NCI-H2081 treated with DMSO at 0.1 percent for 48 hours (cell line): ENCODE measurements around the gene WFIKKN1.

Experiments used
- DNase-seq: peaks from one replicate; lab custom pipeline; 2025; lab: John Stamatoyannopoulos, UW

WFIKKN1 gene, protein sequence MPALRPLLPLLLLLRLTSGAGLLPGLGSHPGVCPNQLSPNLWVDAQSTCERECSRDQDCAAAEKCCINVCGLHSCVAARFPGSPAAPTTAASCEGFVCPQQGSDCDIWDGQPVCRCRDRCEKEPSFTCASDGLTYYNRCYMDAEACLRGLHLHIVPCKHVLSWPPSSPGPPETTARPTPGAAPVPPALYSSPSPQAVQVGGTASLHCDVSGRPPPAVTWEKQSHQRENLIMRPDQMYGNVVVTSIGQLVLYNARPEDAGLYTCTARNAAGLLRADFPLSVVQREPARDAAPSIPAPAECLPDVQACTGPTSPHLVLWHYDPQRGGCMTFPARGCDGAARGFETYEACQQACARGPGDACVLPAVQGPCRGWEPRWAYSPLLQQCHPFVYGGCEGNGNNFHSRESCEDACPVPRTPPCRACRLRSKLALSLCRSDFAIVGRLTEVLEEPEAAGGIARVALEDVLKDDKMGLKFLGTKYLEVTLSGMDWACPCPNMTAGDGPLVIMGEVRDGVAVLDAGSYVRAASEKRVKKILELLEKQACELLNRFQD

DNA sequence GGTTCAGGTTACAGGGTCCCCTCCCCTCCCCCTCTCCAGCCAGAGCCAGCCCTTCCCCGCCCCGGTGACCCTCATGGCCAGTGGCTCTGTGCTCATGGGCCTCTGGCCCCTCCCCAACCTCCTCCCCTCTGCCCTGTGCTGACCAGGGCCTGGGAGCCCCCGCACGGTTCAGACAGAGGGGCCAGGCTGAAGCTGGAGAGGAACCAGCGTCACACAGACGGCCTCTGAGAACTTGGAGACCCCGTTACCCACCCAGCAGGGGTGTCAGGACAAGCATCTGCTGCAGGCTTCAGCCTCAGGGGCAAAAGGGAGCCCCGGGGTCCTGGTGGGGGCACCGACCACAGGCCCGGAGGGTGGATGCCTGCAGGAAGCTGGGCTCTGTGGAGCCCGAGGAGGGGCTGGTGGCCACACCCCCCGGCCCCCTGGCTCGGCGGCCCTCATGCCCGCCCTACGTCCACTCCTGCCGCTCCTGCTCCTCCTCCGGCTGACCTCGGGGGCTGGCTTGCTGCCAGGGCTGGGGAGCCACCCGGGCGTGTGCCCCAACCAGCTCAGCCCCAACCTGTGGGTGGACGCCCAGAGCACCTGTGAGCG lies at the start of gene WFIKKN1:
TSS of gene WFIKKN1 (plus strand) at position 171 of the 591 bp plus-strand sequence. CDS start at position 440, 269 bp downstream.
- DNase-seq: no peak

DNA sequence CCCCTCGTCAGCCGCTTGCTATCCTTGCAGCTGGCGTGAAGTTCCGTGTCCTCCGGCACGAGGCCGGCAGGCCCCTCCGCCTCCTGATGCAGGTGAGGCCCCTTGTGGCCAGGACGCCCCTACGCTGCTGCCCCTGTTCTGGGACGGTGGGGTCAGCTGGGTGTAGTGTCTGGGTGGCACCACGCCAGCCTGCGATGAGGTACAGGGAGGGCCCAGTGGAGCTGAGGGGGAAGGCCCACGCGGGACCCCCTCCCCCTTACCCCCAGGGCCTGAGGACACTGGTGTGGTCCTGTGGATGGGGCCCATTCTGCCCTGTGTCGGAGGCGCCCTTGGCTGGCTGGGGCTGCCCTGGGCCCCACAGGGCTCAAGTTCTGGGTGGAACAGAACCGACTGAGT lies 48.6 kb upstream of the WFIKKN1 start:
- no peak for DNase-seq

DNA sequence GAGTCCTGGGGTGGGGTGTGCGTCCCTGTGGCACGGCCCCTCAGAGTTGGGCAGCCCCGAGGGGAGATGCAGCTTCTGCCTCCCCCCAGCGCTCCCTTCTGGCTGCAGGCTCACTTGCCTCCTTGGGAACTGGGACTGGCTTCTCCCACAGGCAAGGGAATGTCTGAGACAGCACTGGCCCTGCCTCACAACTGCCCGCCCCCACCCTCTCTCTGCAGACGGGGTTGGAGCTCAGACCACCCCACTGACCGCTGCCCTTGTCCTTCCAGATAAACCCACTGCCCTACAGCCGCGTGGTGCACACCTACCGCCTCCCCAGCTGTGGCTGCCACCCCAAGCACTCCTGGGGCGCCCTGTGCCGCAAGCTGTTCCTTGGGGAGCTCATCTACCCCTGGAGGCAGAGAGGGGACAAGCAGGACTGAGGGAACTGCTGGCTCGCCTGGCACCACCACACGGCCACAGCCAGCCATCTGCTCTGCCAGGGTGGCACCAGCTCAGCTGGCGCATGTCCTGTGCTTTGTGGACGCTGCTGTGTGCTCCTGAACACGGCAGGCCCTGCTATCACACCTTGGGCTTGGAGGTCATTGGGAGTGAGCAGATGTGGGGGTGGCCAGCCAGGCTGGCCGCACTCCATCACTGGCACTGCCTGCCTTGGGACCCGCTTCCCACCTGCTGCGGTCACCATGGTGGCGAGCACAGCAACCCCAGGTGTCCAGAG lies 48.0 kb upstream of the WFIKKN1 start:
- DNase-seq: no peak

DNA sequence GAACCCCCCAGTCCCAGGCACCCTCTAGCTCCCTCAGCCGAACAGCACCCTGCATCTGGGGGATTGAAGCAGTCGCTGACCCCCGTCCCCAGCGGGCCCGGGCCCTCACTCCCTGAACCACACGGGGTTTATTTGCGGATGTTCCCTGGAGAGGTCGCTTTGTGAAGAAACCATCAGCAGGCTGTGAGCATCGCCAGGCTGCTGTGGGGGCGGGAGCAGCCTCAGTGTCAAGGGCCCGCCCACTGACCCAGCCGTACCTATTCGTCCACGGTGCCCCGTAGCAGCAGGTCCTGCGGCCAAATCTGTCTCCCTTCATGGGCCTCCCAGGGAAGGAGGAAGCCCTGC lies 47.3 kb upstream of the WFIKKN1 start:
- DNase-seq: no peak

DNA sequence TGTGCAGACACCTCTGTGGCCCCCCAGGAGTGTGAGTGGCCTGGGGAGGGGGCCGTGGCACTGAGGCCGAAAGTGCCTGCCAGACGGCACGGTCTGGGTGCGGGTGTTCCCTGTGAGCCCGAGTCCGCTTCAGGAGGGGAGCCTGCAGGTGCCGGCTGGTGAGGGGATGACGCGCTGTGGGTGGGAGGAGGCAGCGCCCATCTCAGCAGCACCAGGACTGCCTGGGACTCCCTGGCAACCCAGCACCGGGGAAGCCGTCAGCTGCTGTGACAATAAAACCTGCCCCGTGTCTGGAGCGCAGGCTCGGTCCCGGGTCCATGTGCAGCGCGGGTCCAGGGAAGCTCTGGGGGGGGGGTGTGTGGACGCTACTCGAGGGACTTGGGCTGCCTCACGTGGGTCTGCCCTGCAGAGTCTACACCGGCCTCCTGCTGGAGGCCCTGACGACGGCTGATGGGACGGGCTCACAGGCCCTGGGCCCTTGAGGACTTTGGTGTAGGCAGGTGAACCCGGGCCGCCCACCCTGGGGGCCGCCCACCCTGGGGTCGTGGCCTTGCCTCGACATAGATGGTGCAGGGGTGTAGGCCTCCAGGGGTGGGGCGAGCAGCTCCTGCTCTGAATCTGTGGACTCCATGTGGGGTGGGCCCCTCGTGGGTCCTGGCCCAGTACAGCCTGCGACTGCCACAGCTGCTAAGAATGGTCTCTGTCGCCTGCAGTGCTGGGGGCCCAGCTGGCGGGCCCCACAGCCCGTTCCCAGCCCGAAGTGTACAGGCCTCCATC lies 46.8 kb upstream of the WFIKKN1 start:
- DNase-seq: no peak

DNA sequence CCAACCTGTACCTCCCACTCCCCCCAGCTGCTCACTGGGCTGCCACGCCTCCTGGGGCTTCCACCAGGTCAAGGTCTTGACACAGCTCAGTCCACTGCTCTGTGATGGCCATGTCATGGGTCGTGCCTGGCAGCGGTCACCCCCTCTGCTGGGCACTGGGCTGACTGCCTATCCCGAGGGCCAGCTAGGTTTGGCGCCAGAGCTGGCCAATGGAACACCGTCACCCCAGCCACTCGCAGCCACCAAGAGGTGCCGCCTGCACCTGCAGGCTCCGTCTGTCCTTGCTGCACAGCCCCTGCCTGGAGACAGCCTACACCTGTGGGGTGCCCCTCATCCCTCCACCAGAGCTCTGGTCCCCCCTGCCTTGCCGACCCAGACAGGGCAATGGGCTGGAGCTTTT lies 45.4 kb upstream of the WFIKKN1 start:
- no peak for DNase-seq

DNA sequence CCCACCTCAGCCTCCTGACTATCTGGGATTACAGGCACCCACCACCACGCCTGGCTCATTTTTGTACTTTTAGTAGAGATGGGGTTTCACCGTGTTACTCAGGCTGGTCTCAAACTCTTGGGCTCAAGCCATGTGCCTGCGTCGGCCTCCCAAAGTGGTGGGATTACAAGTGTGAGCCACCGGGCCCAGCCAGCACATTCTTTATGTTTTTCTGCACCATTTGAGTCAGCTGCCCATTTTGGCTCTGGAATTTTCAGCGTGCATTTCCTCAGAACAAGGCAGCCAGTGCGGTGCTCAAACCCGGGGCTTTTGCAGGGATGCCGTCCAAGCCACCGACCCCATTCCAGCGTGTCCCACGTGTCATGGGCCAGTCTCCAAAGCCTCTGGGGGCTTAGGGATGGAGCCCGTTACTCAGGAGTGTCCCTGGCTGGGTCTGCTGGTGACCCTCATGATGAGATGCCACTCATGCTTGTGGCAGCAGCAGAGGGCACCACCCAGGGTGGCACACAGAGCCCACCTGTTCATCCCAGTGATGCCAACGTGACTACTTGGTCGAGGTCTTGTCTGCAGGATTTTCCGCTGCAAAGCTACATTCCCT lies 44.6 kb upstream of the WFIKKN1 start:
- DNase-seq: no peak

DNA sequence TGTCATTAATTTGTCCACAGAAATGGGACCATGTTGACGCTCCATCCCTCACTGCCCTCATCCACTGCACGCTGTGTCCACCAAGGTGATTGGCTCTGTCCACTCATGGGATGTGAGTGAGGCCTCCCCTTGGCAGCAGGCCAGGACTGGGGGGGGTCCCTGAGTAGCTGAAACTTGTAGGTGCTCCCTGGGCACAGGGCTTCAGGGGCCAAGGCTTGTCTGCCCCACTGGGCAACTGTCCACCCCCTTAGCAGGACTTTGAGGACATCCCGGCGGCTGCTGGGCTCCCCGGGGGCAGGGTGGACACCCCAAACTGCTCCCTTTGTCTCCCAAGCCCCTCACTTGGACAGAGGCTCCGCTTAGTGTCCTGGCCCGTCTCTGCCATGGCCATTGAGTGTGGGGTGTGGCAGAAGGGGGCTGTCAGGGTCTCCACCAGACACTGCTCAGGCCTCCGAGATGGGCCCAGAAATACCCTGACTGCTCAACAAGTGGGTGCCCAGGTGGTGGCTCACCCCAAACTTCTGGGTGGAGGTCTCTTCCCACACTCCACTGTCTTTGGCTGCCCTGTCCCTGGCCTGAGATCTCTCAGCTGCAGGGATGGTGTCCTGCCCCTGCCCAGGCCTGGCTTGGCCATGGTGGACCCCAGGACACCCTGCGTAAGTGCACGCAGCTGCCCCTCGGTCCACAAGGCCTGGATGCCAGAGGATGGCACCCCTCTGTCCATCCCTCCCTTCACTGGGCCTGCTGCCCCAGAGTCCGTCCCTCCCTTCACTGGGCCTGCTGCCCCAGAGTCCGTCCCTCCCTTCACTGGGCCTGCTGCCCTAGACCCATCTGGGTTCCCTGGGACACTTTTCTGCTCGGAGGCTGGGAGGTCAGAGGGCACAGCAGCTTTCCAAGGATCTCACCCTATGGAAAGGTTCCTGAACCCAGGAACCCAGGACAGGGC lies 43.9 kb upstream of the WFIKKN1 start:
- no peak for DNase-seq

DNA sequence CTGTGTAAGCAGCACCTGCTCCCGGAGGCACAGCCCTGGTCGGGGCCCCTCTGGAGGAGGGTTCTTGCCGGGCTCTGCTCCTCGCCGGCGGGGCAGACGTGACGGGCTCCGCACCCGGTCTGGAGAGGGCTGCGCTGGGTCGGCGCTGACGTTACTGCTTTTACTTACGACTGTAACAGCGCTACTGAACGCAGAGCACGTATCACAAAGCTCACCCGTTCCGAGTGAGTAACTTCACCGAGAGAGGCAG lies 42.2 kb upstream of the WFIKKN1 start:
- DNase-seq: no peak

DNA sequence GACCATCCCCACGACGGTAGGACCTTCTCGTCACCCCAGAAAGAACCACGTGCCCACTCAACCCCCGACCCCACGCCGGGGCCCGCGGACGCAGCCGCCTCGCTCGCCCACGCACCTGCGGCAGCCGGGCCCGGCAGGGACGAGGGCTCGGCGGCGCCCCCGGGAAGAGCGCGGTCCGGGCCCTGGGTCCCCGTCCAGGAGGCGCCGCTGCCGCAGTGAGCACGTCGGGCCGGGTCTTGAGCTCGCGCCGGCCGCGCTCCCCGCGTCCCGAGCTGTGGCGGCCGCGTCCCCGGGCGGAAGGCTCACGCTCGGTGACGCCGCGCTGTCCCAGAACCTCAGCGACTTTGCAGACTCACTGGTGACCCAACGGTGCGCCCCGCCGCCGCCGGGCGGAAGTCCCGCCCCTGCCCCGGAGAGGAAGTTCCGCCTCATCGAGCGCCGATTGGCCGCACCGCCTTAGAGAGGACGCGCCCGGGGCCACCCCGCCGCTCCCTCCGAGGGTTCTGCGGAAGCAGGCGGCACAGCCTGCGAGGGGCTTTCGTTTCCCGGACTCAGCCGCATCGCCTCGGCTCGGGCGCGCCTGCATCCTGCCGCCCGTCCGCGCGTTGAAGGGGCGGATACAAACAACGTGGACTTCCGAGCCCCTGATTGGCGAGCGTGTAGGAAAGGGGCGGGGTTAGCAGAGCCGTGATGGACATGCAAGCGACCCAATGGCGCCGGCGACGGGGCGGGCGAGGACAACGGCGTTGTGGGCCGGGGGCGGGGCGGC lies 41.7 kb upstream of the WFIKKN1 start:
- DNase-seq: peak; percentile 82

DNA sequence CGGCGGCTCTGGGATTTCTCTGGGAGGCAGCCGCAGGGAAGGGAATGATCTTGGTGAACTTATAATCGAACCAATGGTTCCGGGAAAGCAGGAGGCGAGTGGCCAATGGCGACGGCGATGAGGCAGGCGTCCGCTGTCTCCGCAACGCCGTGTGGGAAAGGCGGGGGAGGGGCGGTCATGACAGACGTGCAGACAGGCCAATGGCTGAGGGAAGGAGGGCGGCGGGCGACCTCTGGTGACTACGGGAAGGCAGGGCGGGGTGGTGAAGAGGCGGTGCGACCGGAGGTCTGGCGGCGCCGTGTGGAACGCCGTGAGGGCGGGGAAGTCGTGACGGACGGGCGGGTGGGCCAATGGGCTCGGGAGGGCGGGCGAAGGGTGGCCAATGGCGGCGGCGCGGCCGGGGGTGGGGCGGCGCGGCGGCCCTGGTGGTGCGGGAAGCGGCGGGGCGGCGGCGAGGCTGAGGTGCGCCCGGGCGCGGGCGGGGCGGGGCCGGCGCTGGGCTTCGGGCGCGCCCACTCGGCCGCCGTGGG lies 41.1 kb upstream of the WFIKKN1 start, which contains the start of gene RAB40C:
TSS of gene RAB40C (plus strand) at position 409 of the 530 bp plus-strand sequence. CDS start 226 bp downstream, outside the sequence.
- DNase-seq: peak; percentile 84

DNA sequence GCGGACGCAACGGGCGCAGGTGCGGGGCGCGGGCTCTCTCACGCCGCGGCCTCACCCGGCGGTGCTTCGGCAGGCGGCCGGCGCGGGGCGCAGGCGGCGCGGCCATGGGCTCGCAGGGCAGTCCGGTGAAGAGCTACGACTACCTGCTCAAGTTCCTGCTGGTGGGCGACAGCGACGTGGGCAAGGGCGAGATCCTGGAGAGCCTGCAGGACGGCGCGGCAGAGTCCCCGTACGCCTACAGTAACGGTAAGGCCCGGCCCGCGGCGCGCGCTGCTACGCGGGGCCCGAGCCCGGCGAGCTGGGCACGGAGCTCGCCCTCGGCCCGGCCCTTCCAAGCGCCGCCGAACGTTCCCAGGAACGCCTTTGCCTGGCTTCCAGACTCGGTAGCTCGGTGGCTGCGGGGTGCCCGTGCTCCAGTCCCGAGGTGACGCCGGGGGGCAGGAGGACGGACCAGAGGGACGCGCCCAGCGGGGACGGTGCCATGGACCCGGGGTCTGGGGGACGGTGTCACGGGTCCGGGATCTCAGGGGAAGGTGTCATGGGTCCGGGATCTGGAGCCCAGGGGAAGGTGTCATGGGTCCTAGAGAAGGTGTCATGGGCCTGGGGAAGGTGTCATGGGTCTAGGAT lies 40.5 kb upstream of the WFIKKN1 start:
- DNase-seq: no peak

DNA sequence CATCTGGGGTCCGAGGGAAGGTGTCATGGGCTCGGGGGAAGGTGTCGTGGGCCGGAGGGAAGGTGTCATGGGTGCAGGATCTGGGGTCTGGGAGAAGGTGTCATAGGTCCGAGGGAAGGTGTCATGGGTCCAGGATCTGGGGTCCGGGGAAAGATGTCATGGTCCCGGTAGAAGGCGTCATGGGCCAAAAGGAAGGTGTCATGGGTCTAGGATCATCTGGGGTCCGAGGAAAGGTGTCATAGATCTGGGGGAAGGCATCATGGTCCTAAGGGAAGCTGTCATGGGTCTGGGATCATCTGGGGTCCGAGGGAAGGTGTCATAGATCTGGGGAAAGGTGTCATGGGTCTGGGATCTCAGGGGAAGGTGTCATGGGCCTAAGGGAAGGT lies 40.0 kb upstream of the WFIKKN1 start:
- no peak for DNase-seq

DNA sequence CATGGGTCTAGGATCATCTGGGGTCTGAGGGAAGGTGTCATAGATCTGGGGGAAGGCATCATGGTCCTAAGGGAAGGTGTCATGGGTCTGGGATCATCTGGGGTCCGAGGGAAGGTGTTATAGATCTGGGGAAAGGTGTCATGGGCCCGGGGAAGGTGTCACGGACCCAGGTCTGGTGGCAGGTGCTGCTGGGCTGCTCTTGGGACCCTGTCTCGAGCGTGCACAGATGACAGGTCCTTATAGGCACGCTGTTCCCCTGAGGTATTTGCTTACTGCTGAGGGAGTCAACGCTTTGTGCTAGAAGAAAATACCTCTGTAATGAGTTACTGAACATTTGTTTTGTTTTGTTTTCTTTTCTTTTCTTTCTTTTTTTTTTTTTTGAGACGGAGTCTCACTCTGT lies 39.6 kb upstream of the WFIKKN1 start:
- no peak for DNase-seq

DNA sequence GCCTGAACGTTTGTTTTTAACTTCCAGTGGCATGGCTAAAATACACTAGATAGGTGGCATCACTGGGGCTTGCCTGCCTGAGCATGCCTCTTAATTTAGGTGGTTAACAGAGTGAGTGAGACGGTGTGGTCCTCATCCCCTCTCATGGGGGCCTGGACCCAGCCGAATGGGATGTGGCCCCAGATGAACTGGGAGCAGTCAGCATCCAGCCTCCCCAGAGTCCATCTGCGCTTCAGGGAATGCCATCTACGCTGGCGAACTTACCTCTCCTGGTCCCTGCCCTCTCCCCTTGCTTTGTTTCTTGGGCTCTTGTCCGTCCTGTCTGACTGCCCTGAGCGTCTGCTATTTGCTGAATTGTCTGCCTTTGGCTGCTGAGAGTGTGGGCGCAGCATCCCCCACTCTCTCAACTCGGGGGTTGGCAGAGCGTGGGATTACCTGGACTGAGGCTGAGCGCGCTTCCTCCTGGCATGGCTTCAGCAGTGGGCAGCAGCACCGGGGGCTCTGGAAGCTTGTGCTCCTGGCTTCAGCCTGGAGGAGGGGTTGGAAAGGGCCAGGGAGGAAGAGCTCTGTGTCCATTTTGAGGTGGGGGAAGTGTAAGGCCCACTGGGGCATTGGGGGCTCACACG lies 38.8 kb upstream of the WFIKKN1 start:
- no peak for DNase-seq

DNA sequence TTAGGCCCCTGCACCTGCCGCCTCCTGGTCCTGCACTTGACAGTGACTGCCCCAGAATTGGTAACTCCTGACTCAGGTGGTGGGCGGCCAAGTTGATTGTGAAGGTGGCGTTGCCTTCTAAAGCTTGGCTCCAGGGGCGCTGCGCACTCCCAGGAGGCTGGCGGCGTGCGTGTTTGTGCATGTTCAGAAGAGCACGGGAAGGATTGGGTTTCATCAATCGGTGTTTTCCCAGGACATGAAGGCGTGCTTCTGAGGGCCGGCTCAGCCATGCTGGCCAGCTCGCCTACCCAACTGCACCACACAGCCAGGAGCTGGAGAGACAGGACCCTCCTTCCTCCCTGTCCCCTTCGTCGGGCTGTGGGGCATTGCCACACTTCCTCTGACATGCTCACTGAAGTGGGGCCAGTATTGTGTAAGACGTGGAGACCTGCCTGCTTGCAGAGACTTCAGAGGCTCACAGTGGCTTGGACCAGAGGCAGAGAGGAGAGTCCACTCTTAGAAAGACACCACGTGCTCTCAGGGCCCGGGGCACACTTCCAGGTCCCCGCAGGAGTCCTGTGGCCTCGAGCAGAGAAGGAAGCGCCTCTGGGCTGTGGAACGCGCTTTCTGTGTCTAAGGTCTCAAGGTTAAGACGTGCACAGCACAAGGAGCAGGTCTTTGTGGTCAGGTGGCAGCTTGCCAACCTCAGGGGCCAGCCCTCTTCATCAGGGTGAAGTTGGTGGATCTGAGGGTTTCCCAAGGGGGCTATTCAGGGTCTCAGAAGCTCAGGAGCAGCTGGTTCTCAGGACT lies 38.1 kb upstream of the WFIKKN1 start:
- DNase-seq: no peak

DNA sequence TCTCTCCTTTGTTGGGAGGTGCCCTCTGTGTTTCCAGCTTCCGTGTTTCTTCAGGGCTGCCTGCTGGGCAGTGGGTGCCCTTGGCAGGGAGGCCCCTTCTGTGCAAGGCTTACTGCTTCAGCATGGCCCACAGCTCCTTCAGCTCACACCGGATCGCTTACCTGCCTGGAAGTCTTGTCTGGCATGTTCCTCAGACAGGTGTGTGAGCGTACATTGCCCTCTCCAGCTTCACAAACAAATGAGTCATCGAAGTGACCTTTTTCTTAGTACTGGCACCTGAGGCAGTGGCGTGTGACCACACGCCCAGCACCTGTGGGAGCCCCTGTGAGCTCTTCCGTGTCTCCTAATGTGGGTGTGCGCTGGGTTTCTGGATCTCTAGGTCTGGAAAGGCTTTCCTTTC lies 37.4 kb upstream of the WFIKKN1 start:
- no peak for DNase-seq

DNA sequence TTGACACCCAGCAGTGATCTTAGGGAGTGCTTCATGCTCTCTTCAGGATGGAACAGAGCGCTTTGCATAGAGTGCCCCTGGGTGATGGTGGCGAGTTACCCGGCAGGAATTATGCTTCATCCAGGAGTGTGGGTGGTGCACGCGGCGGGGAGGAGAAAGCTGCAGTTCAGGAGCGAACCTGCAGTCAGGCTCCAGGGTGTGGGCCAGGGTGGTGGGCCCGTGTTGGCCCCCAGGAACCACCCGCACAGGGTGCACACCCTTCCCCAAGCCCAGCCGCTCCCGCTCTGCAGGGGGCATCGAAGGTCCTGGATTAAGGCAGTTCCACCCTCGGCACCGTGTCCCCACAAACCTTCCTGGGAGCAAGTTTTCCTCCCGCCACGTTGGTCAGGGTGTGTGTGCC lies 37.0 kb upstream of the WFIKKN1 start:
- DNase-seq: no peak
